K562 (cell line): Measurements from ENCODE around the gene CD164L2. TPM values are rescaled to one million over a fixed set of nuclear protein-coding genes. Genes with fewer than 3 reads are reported as not detected.
A peak's percentile ranks its signal among the peaks of the same experiment; 100 is the strongest.

Experiments
- ATAC-seq: fragments of 200-7000 bp; cut with Tn5 transposase; 3 replicates; pipeline ENCODE4 v1.9.1; 2020; ENCODE audit warnings: moderate library complexity
- BruUV-seq: library from RNA; stranded (reverse); fragments of 400-500 nt; replicated peaks from 2 replicates; lab custom pipeline; 2021; lab: Mats Ljungman, UMichigan
- CTCF ChIA-PET: fragments of 300-600 bp; formaldehyde crosslinking; extraction: SDS; loops from one replicate; lab custom pipeline; 2021; ENCODE audit warnings: low intra/inter-chr PET ratio; lab: Yijun Ruan, JAX
- POLR2A ChIA-PET: fragments of 300-600, 350-650 bp; sonication (Branson Sonifier 250); formaldehyde crosslinking; extraction: SDS; loops from one replicate; lab custom pipeline; 2021; ENCODE audit warnings: antibody characterized with exemption, inconsistent platforms; lab: Yijun Ruan, JAX
- DNase-seq, 4 experiments: peaks; one replicate each; pipeline versions ENCODE4 v3.0.0 to v3.0.0-alpha.2; 2011 to 2018; ENCODE audit warnings: low spot score in 3 of 4, mixed read lengths in 3 of 4; ENCODE audit errors: extremely low read depth in 1 of 4
- FAIRE-seq: peaks from 2 replicates; lab custom pipeline; 2011; peaks lifted over from hg19 to GRCh38; lab: Jason Lieb, UNC
- H2AFZ ChIP-seq: 2 replicates; pipeline ENCODE4 v1.6.0; 2011; ENCODE audit warnings: low read depth, low read length, control low read depth, inconsistent platforms
- H3K27ac ChIP-seq: fragments of 200-600 bp; 3 replicates; pipeline ENCODE4 v1.8.0; 2011; ENCODE audit warnings: low read depth, mild to moderate bottlenecking, control low read depth, inconsistent platforms, low read length, moderate library complexity, mixed read lengths; ENCODE audit errors: extremely low read depth
- H3K27me3 ChIP-seq, 2 experiments: fragments of 300-600 bp in 1 of 2; 2 replicates in 1 of 2; 3 replicates in 1 of 2; pipeline versions ENCODE4 v1.6.0 to v1.8.0; 2011; ENCODE audit warnings: inconsistent platforms in 2 of 2, low read length in 2 of 2, mild to moderate bottlenecking in 1 of 2, mixed read lengths in 1 of 2, moderate library complexity in 1 of 2; ENCODE audit not compliant: control insufficient read depth in 2 of 2, insufficient read depth in 2 of 2
- H3K36me3 ChIP-seq: fragments of 300-600 bp; 3 replicates; pipeline ENCODE4 v1.8.0; 2011; ENCODE audit warnings: mild to moderate bottlenecking, low read length, inconsistent platforms; ENCODE audit not compliant: control insufficient read depth, insufficient read depth
- H3K4me1 ChIP-seq, 2 experiments: fragments of 200-600 bp in 1 of 2; replicated peaks in 1 of 2; 2 replicates in 1 of 2; 3 replicates in 1 of 2; pipeline versions ENCODE4 v1.5.1 to v1.8.0; 2011; ENCODE audit warnings: inconsistent platforms in 2 of 2, low read length in 2 of 2, mild to moderate bottlenecking in 1 of 2, mixed read lengths in 1 of 2, moderate library complexity in 1 of 2; ENCODE audit not compliant: control insufficient read depth in 2 of 2, insufficient read depth in 2 of 2
- H3K4me2 ChIP-seq: 2 replicates; pipeline ENCODE4 v1.6.1; 2011; ENCODE audit warnings: low read length, control low read depth, inconsistent platforms, mixed read lengths; ENCODE audit not compliant: insufficient read depth
- H3K4me3 ChIP-seq: fragments of 200-600 bp; sonication (generic), shearing (Covaris generic); 2 replicates; pipeline ENCODE4 v1.5.1; 2016; ENCODE audit warnings: control low read depth, inconsistent platforms
- H3K79me2 ChIP-seq: fragments of 200-600 bp; 3 replicates; pipeline ENCODE4 v1.8.0; 2011; ENCODE audit warnings: low read length, inconsistent platforms; ENCODE audit not compliant: control insufficient read depth, insufficient read depth
- H3K9ac ChIP-seq, 2 experiments: 2 replicates each; pipeline versions ENCODE4 v1.6.0 to v1.6.1; 2011; ENCODE audit warnings: low read depth in 2 of 2, low read length in 2 of 2, control low read depth in 1 of 2, inconsistent platforms in 1 of 2, mild to moderate bottlenecking in 1 of 2, mixed read lengths in 1 of 2; ENCODE audit not compliant: insufficient read depth in 1 of 2
- H3K9me1 ChIP-seq: one replicate; pipeline ENCODE4 v1.6.0; 2011; ENCODE audit warnings: inconsistent platforms, mild to moderate bottlenecking, low read length, moderate library complexity; ENCODE audit not compliant: control insufficient read depth, insufficient read depth
- H3K9me3 ChIP-seq: replicated peaks from 2 replicates; pipeline ENCODE4 v1.5.1; 2011; ENCODE audit warnings: low read depth, low read length, inconsistent platforms; ENCODE audit not compliant: control insufficient read depth, insufficient read depth
- H4K20me1 ChIP-seq: replicated peaks from 2 replicates; pipeline ENCODE4 v1.6.1; 2011; ENCODE audit warnings: low read length, inconsistent platforms, mixed read lengths; ENCODE audit not compliant: control insufficient read depth, insufficient read depth
- MTA1 ChIP-seq: fragments of 450-650 bp; IDR thresholded peaks from 2 replicates; pipeline ENCODE4 v1.6.1; 2017; ENCODE audit warnings: borderline replicate concordance
- RBM14 ChIP-seq: fragments of 200-400 bp; formaldehyde crosslinking; IDR thresholded peaks from 2 replicates; pipeline ENCODE4 v1.6.1; 2018; ENCODE audit warnings: low read depth, mild to moderate bottlenecking, low read length, moderate library complexity, borderline replicate concordance; ENCODE audit not compliant: insufficient read depth
- ZNF41 ChIP-seq: fragments of 250-450 bp; sonication (Bioruptor Pico); conservative IDR thresholded peaks from 2 replicates; pipeline ENCODE4 v1.4.0; 2020; ENCODE audit warnings: mild to moderate bottlenecking
- WGBS: fragments of 100-300 bp; shearing (Covaris generic); methylation state at CpG from one replicate; pipeline ENCODE4 v1.1.6; 2016; ENCODE audit warnings: low coverage, mixed read lengths; ENCODE audit not compliant: insufficient coverage; ENCODE audit errors: missing lambda C conversion rate; 5-methylcytosine and 5-hydroxymethylcytosine counted together
- in situ Hi-C: fragments of 300-500 bp; cut with MboI; formaldehyde crosslinking; loops from 4 replicates; pipeline ENCODE4 v1.15.0; 2018; ENCODE audit warnings: inconsistent platforms, mixed read lengths
- intact Hi-C: fragments of 100-400 bp; cut with micrococcal nuclease; formaldehyde crosslinking; loops from 2 replicates; pipeline ENCODE4 v1.14.2; 2022
- polyA plus RNA-seq, 8 experiments: library from polyadenylated mRNA; depleted of rRNA in 4 of 8; stranded (reverse) in 5 of 8; unstranded in 3 of 8; fragments of >200 nt; fragmentation: Nextera tagmentation in 2 of 8; fragmentation: Illumina TruSeq in 1 of 8; extraction: Ambion mirVana in 2 of 8; extraction: Trizol in 1 of 8; gene quantifications; 2 replicates each; pipeline versions ENCODE4 v1.2.1 to v1.2.3, GENCODE V29; 2011 to 2014; ENCODE audit warnings: inconsistent platforms in 1 of 8, missing spikeins in 1 of 8
- total RNA-seq, 7 experiments: library from RNA; depleted of rRNA in 6 of 7; stranded (reverse); fragments of >200 nt in 6 of 7; fragmentation: Illumina TruSeq in 2 of 7; extraction: Trizol in 2 of 7; gene quantifications; 2 replicates each; pipeline versions ENCODE4 v1.2.1 to v1.2.3, GENCODE V29; 2011 to 2021; ENCODE audit warnings: low replicate concordance in 1 of 7

The CD164L2 gene
- total and polyA plus RNA-seq, 9 of the 15 experiments (the other 6 are each of a cell fraction or from before 2014, with no cell fraction given), result 0.08 to 0.92 (median 0.38) TPM; not detected in 1

GRCh38 chr1:27330786-27331185 lies 52.3 kb downstream of the CD164L2 start:
- no peak for FAIRE-seq
- no peak for ATAC-seq
- no peak overlapping the region for H3K4me2 ChIP-seq
- BruUV-seq, result no TSS peak
- intact Hi-C loops (no loop called here), in situ Hi-C loops (no loop called here)
- ChIA-PET POLR2A (no interaction called here), CTCF (no interaction called here)
- H3K9me3 ChIP-seq, result no peaks in the 10 kb centered on the region
- H3K27me3 ChIP-seq, result no peaks in the 10 kb centered on the region
- 77% methylated on average over 6 of the region's 8 CpGs for WGBS
- peaks cover 90% of the 10 kb centered on the region for H3K36me3 ChIP-seq
- H3K27ac ChIP-seq, result no peak overlapping the region
- DNase-seq, result no peak
- no peaks in the 10 kb centered on the region for H3K9me1 ChIP-seq
- TF ChIP-seq RBM14 (no peak), MTA1 (no peak), ZNF41 (CRISPR knock-in tag) (no peak)
- peaks cover 16% of the 10 kb centered on the region for H4K20me1 ChIP-seq
- H2AFZ ChIP-seq, result no peak overlapping the region
- H3K4me1 ChIP-seq, result peaks cover 0 to 12% of the 10 kb centered on the region in 2 experiments; a peak in 2 of 5 replicates
- no peak overlapping the region for H3K4me3 ChIP-seq
- peak overlapping the region in 1 of 2 experiments; percentile 54; a peak in 2 of 4 replicates for H3K9ac ChIP-seq
- peaks cover 40% of the 10 kb centered on the region for H3K79me2 ChIP-seq

Other genes starting within 250 kb of the CD164L2 start
Only the 7 nearest of the 9 such genes appear.
- 14.7 and 15.9 TPM in 2 replicates for gene WDTC1, start 148.7 kb downstream of the CD164L2 start, total RNA-seq (2014; rRNA removed)
- gene WDTC1, start 148.7 kb downstream of the CD164L2 start, total RNA-seq (2014; rRNA removed; fragmentation: Illumina TruSeq; extraction: Trizol), result 6.8 and 8.2 TPM in 2 replicates
- 8.1 and 8.4 TPM in 2 replicates for gene WDTC1, start 148.7 kb downstream of the CD164L2 start, total RNA-seq (2015; rRNA removed; fragmentation: Illumina TruSeq; extraction: Trizol)
- gene WDTC1, start 148.7 kb downstream of the CD164L2 start, total RNA-seq (2021), result 29.5 and 32.3 TPM in 2 replicates
- gene WDTC1, start 148.7 kb downstream of the CD164L2 start, polyA plus RNA-seq (2011; rRNA removed), result 8.8 and 16.9 TPM in 2 replicates
- 26.9 and 30.2 TPM in 2 replicates for gene WDTC1, start 148.7 kb downstream of the CD164L2 start, polyA plus RNA-seq (2014; fragmentation: Illumina TruSeq; extraction: Trizol)
- gene WDTC1, start 148.7 kb downstream of the CD164L2 start, polyA plus RNA-seq (2014; fragmentation: Nextera tagmentation; extraction: Ambion mirVana), result under 1 TPM; 0.18 to 0.27 TPM
- 15.2 and 16.0 TPM in 2 replicates for gene WDTC1, start 148.7 kb downstream of the CD164L2 start, polyA plus RNA-seq (2014; rRNA removed)
- 36.0 and 43.6 TPM in 2 replicates for gene TMEM222, start 61.2 kb downstream of the CD164L2 start, total RNA-seq (2014; rRNA removed)
- 10.6 and 15.9 TPM in 2 replicates for gene TMEM222, start 61.2 kb downstream of the CD164L2 start, total RNA-seq (2014; rRNA removed; fragmentation: Illumina TruSeq; extraction: Trizol)
- gene TMEM222, start 61.2 kb downstream of the CD164L2 start, total RNA-seq (2015; rRNA removed; fragmentation: Illumina TruSeq; extraction: Trizol), result 32.4 and 32.8 TPM in 2 replicates
- gene TMEM222, start 61.2 kb downstream of the CD164L2 start, total RNA-seq (2021), result 42.5 and 46.9 TPM in 2 replicates
- 32.2 and 51.8 TPM in 2 replicates for gene TMEM222, start 61.2 kb downstream of the CD164L2 start, polyA plus RNA-seq (2011; rRNA removed)
- gene TMEM222, start 61.2 kb downstream of the CD164L2 start, polyA plus RNA-seq (2014; fragmentation: Illumina TruSeq; extraction: Trizol), result 48.0 and 57.0 TPM in 2 replicates
- gene TMEM222, start 61.2 kb downstream of the CD164L2 start, polyA plus RNA-seq (2014; fragmentation: Nextera tagmentation; extraction: Ambion mirVana), result 10 to 100 TPM in 1 of 2 experiments, 1 to 10 TPM in 1; 6.9 to 14.4 TPM
- gene TMEM222, start 61.2 kb downstream of the CD164L2 start, polyA plus RNA-seq (2014; rRNA removed), result 42.4 and 43.5 TPM in 2 replicates
- gene SYTL1, start 41.3 kb downstream of the CD164L2 start, total RNA-seq (2014; rRNA removed), result 3.9 and 4.7 TPM in 2 replicates
- 0.55 and 0.57 TPM in 2 replicates for gene SYTL1, start 41.3 kb downstream of the CD164L2 start, total RNA-seq (2014; rRNA removed; fragmentation: Illumina TruSeq; extraction: Trizol)
- gene SYTL1, start 41.3 kb downstream of the CD164L2 start, total RNA-seq (2015; rRNA removed; fragmentation: Illumina TruSeq; extraction: Trizol), result 1.7 and 2.2 TPM in 2 replicates
- 6.0 and 9.3 TPM in 2 replicates for gene SYTL1, start 41.3 kb downstream of the CD164L2 start, total RNA-seq (2021)
- 3.8 and 12.3 TPM in 2 replicates for gene SYTL1, start 41.3 kb downstream of the CD164L2 start, polyA plus RNA-seq (2011; rRNA removed)
- 0.91 and 1.9 TPM in 2 replicates for gene SYTL1, start 41.3 kb downstream of the CD164L2 start, polyA plus RNA-seq (2014; fragmentation: Illumina TruSeq; extraction: Trizol)
- under 1 TPM; 0.04 to 0.27 TPM for gene SYTL1, start 41.3 kb downstream of the CD164L2 start, polyA plus RNA-seq (2014; fragmentation: Nextera tagmentation; extraction: Ambion mirVana)
- gene SYTL1, start 41.3 kb downstream of the CD164L2 start, polyA plus RNA-seq (2014; rRNA removed), result 5.9 and 8.6 TPM in 2 replicates
- 10.1 and 14.7 TPM in 2 replicates for gene MAP3K6, start 16.4 kb downstream of the CD164L2 start, total RNA-seq (2014; rRNA removed)
- 5.0 and 6.2 TPM in 2 replicates for gene MAP3K6, start 16.4 kb downstream of the CD164L2 start, total RNA-seq (2014; rRNA removed; fragmentation: Illumina TruSeq; extraction: Trizol)
- gene MAP3K6, start 16.4 kb downstream of the CD164L2 start, total RNA-seq (2015; rRNA removed; fragmentation: Illumina TruSeq; extraction: Trizol), result 7.6 and 9.5 TPM in 2 replicates
- gene MAP3K6, start 16.4 kb downstream of the CD164L2 start, total RNA-seq (2021), result 18.1 and 21.9 TPM in 2 replicates
- gene MAP3K6, start 16.4 kb downstream of the CD164L2 start, polyA plus RNA-seq (2011; rRNA removed), result 4.7 and 13.2 TPM in 2 replicates
- 7.0 and 9.0 TPM in 2 replicates for gene MAP3K6, start 16.4 kb downstream of the CD164L2 start, polyA plus RNA-seq (2014; fragmentation: Illumina TruSeq; extraction: Trizol)
- gene MAP3K6, start 16.4 kb downstream of the CD164L2 start, polyA plus RNA-seq (2014; fragmentation: Nextera tagmentation; extraction: Ambion mirVana), result 1 to 10 TPM in 1 of 2 experiments, under 1 TPM in 1; 0.99 to 1.5 TPM
- gene MAP3K6, start 16.4 kb downstream of the CD164L2 start, polyA plus RNA-seq (2014; rRNA removed), result 8.2 and 12.9 TPM in 2 replicates
- not detected in 2 replicates for gene FCN3, start 8.5 kb downstream of the CD164L2 start, total RNA-seq (2014; rRNA removed)
- gene FCN3, start 8.5 kb downstream of the CD164L2 start, total RNA-seq (2014; rRNA removed; fragmentation: Illumina TruSeq; extraction: Trizol), result not detected in 2 replicates
- not detected in 2 replicates for gene FCN3, start 8.5 kb downstream of the CD164L2 start, total RNA-seq (2015; rRNA removed; fragmentation: Illumina TruSeq; extraction: Trizol)
- 0.31 and 0.49 TPM in 2 replicates for gene FCN3, start 8.5 kb downstream of the CD164L2 start, total RNA-seq (2021)
- gene FCN3, start 8.5 kb downstream of the CD164L2 start, polyA plus RNA-seq (2011; rRNA removed), result 0.15 TPM in 1 of 2 replicates, not detected in the other
- not detected in 2 replicates for gene FCN3, start 8.5 kb downstream of the CD164L2 start, polyA plus RNA-seq (2014; fragmentation: Illumina TruSeq; extraction: Trizol)
- not detected for gene FCN3, start 8.5 kb downstream of the CD164L2 start, polyA plus RNA-seq (2014; fragmentation: Nextera tagmentation; extraction: Ambion mirVana)
- not detected in 2 replicates for gene FCN3, start 8.5 kb downstream of the CD164L2 start, polyA plus RNA-seq (2014; rRNA removed)
- gene GPR3, start 9.3 kb upstream of the CD164L2 start, total RNA-seq (2014; rRNA removed), result 3.7 and 6.2 TPM in 2 replicates
- gene GPR3, start 9.3 kb upstream of the CD164L2 start, total RNA-seq (2014; rRNA removed; fragmentation: Illumina TruSeq; extraction: Trizol), result 2.9 and 3.4 TPM in 2 replicates
- 3.5 and 3.7 TPM in 2 replicates for gene GPR3, start 9.3 kb upstream of the CD164L2 start, total RNA-seq (2015; rRNA removed; fragmentation: Illumina TruSeq; extraction: Trizol)
- 10.9 and 11.0 TPM in 2 replicates for gene GPR3, start 9.3 kb upstream of the CD164L2 start, total RNA-seq (2021)
- gene GPR3, start 9.3 kb upstream of the CD164L2 start, polyA plus RNA-seq (2011; rRNA removed), result 8.2 and 19.3 TPM in 2 replicates
- gene GPR3, start 9.3 kb upstream of the CD164L2 start, polyA plus RNA-seq (2014; fragmentation: Illumina TruSeq; extraction: Trizol), result 10.1 and 11.6 TPM in 2 replicates
- gene GPR3, start 9.3 kb upstream of the CD164L2 start, polyA plus RNA-seq (2014; fragmentation: Nextera tagmentation; extraction: Ambion mirVana), result under 1 TPM; 0.24 to 0.59 TPM
- 11.5 and 14.9 TPM in 2 replicates for gene GPR3, start 9.3 kb upstream of the CD164L2 start, polyA plus RNA-seq (2014; rRNA removed)
- gene WASF2, start 106.8 kb upstream of the CD164L2 start, total RNA-seq (2014; rRNA removed), result 21.3 and 29.6 TPM in 2 replicates
- gene WASF2, start 106.8 kb upstream of the CD164L2 start, total RNA-seq (2014; rRNA removed; fragmentation: Illumina TruSeq; extraction: Trizol), result 31.2 and 40.7 TPM in 2 replicates
- 26.1 and 29.2 TPM in 2 replicates for gene WASF2, start 106.8 kb upstream of the CD164L2 start, total RNA-seq (2015; rRNA removed; fragmentation: Illumina TruSeq; extraction: Trizol)
- 139 and 163 TPM in 2 replicates for gene WASF2, start 106.8 kb upstream of the CD164L2 start, total RNA-seq (2021)
- gene WASF2, start 106.8 kb upstream of the CD164L2 start, polyA plus RNA-seq (2011; rRNA removed), result 41.5 and 104 TPM in 2 replicates
- gene WASF2, start 106.8 kb upstream of the CD164L2 start, polyA plus RNA-seq (2014; fragmentation: Illumina TruSeq; extraction: Trizol), result 109 and 115 TPM in 2 replicates
- gene WASF2, start 106.8 kb upstream of the CD164L2 start, polyA plus RNA-seq (2014; fragmentation: Nextera tagmentation; extraction: Ambion mirVana), result 1 to 10 TPM; 8.2 to 9.7 TPM
- 51.3 and 56.8 TPM in 2 replicates for gene WASF2, start 106.8 kb upstream of the CD164L2 start, polyA plus RNA-seq (2014; rRNA removed)